GM18861 (cell line): Measurements from ENCODE around the gene DCHS2.
"Not testable (repeated sequence)": the region's sequence is repeated elsewhere in the genome, so short reads cannot be mapped to it uniquely, and the experiment has no call there.

Experiments
- ATAC-seq: cut with Tn5 transposase; IDR thresholded peaks from one replicate; pipeline ENCODE4 v1.9.1; 2021; ENCODE audit not compliant: unreplicated experiment

DCHS2 gene

GRCh38 chr4:154231806-154232478 lies 259.7 kb downstream of the DCHS2 start:
- no peak for ATAC-seq

DNA sequence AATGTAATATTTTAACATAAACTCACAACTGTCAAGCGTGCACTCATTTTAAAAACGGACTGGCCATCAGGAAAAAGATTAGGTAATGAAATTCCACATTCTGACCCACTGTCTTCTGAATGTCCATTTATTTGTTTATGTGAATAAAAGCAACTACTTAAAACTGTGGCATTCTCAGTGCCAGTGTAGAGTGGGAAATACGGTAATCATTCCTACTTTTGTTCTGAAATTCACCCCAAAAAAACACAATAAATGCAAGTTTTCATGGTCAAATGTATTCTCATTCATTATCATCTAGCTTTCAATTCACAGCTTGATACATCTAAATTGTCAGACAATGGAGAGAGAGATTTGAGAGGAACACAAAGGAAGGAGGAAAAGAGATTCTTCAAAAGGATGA lies 260.9 kb downstream of the DCHS2 start:
- no peak for ATAC-seq

GRCh38 chr4:154230091-154230490 lies 261.5 kb downstream of the DCHS2 start:
- ATAC-seq = no peak

DNA sequence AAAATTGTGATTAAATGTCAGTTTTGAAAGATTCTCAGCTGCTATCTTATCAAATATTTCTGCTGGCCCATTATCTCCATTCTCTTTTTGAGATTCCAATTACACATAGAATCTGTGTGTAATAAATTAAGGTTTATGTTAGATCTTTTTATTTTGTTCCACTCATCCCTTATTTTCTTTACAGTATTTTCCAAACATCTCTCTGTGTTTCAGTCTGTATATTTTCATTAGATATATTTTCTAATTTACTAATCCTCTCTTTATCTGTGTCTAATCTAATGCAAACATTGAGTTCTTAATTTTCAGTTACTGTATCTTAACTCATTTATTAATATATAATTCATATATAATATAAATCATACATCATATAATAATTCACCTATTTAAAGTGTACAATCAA lies 268.7 kb downstream of the DCHS2 start:
- no peak for ATAC-seq

DNA sequence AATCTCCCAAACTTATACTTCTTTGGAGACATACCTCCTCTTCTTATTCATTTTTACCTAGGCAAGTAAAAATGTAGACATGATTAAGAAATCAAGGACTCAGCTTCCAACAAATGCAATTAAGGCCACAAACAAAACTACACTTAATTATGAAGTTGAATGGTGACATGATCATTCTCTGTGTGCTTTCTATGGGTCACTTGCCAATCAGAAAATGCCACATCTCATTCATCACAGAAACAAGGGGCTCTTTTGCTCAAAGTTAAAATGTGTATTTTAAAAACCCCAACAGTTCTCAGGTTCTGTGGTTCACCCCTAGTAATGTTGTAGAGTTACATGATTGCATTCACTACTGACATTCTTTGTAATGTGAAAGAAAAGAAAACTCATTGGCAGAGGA lies 273.5 kb downstream of the DCHS2 start:
- no peak for ATAC-seq

DNA sequence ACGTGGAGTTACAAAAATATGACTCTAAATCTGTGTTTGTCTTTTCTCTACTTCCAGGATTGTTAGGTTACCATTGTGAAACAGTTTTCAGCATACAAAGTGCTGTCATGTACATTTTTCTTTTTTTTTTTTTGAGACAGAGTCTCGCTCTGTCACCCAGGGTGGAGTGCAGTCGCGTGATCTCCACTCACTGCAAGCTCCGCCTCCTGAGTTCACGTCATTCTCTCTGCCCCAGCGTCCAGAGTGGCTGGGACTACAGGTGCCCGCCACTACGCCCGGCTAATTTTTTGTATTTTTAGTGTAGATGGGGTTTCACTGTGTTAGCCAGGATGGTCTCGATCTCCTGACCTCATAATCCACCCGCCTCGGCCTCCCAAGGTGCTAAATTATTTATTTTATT lies 274.2 kb downstream of the DCHS2 start:
- ATAC-seq = not testable (repeated sequence)

GRCh38 chr4:154211506-154211905 lies 280.1 kb downstream of the DCHS2 start:
- ATAC-seq = no peak

- ATAC-seq = no peak
These were observed 283.2 kb downstream of the DCHS2 start for GRCh38 chr4:154208424-154208823.

- no peak for ATAC-seq
These were observed 286.1 kb downstream of the DCHS2 start for GRCh38 chr4:154205471-154205870.

DNA sequence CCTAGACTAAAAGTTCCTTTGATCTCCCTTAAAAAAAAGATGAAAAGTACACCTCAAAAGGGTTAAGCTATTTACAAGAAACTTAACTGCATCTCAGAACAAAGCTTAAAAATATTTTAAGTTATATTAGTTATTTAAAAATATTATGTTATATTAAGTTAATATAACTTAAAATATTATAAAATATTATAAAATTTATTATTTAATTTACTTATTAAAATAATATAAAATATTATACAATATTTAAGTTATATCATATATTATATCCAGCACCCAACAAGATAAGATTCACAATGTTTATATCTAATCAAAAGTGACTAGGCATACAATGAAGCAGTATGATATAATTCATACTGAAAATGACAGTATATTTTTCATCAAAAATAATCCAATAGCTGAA lies 296.9 kb downstream of the DCHS2 start:
- ATAC-seq = no peak

DNA sequence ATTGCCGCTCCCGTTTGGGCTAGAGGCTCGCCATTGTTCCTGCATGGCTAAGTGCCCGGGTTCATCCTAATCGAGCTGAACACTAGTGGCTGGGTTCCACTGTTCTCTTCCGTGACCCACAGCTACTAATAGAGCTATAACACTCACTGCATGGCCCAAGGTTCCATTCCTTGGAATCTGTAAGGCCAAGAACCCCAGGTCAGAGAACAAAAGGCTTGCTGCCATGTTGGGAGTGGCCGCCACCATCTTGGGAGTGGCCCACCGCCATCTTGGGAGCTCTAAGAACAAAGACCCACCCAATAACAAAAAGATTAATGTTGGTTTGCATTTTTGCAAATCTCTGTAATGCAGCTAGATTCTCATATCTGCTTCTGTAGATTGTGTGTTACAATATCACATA lies 299.0 kb downstream of the DCHS2 start:
- no peak for ATAC-seq

DNA sequence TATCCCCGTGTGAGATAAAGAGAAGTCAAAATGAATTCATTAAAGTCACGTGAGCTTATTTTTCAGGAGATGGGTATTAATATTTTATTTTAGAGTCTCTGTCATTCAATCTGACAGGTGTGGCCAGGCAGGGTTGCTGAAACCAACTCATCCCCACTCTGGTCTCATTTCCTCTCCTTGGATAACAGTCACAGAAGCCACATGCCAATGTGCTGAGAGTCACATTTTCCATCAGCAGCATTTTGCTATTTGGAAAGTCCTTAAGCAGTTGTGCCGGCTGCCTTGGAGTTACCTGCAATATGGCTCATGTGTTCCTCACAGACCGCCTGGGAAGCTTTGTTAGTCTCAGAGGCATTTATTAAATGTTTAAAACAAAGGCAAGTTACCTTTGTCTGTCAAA lies 302.3 kb downstream of the DCHS2 start:
- ATAC-seq = no peak

DNA sequence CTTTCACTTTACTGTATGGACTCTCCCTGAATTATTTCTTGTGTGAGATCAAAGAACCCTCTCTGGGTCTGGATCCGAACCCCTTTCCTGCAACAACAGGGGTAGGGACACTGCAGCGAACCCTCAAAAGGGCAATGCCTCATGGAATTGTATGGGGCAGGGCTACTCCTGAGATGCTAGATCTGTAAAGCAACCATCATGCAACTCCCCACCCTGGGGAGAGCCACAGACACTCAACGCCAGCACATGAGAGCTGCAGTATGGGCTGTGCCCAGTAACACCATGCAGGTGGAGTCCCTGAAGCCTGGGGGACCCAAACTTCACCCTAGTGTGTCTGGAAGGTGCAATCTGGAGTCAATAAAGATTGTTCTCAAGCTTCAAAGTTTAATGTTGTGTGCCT lies 304.7 kb downstream of the DCHS2 start:
- ATAC-seq = no peak

DNA sequence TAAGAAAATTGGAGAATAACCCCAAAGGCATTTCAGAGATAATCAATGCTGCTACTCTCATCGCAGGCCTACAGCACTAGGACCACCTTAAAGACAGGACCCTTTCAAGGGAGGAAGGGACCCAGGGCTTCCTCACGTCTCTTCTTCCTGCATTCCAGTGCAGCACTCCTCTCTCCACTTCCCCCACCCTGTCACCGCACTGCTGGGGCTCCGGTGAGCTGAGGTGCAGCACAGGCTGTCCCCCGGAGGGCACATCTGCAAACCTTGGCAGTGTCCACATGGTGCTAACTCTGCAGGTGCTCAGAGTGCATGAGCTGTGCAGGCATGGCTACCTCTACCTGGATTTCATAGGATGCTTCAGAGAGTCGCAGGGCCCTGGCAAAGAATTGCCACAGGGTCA lies 305.6 kb downstream of the DCHS2 start:
- no peak for ATAC-seq

- no peak for ATAC-seq
These were observed 307.4 kb downstream of the DCHS2 start for GRCh38 chr4:154184238-154184637.

DNA sequence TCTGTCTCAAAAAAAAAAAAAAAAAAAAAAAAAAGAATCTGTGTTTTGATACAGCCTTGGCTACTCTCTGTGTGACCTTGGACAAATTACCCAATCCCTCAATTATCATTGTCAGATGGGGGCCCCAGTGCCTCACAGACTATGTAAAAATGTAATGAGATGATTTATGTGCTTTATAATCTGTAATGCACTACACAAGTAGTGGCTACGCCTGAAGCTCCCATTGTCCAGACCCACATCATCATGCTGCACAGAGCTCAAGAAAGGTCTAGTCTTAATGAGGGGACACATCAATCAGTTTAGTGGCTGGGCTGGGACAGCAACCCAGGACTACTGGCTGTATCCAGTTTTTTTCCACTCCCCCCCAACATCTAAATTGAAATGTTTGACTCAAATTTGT lies 308.3 kb downstream of the DCHS2 start:
- ATAC-seq = no peak
